Fibroblast of skin of right biceps (primary cell): ENCODE results near the gene KTN1.

Source experiments
- DNase-seq: peaks from one replicate; pipeline ENCODE4 v3.0.0-alpha.2; 2013

The KTN1 gene

GRCh38 chr14:55579724-55580469 is at the start of gene KTN1:
Gene KTN1, plus strand, starts transcription at chr14:55580207. Its CDS starts 31,842 bp downstream, at chr14:55612049.
- DNase-seq: peak; percentile 87

- DNase-seq: no peak
Observed at GRCh38 chr14:55530464-55530863, 49.5 kb upstream of the KTN1 start.

- no peak for DNase-seq
Observed at GRCh38 chr14:55532645-55533344, 47.2 kb upstream of the KTN1 start.

- no peak for DNase-seq
Observed at GRCh38 chr14:55533960-55534359, 46.0 kb upstream of the KTN1 start.

DNA sequence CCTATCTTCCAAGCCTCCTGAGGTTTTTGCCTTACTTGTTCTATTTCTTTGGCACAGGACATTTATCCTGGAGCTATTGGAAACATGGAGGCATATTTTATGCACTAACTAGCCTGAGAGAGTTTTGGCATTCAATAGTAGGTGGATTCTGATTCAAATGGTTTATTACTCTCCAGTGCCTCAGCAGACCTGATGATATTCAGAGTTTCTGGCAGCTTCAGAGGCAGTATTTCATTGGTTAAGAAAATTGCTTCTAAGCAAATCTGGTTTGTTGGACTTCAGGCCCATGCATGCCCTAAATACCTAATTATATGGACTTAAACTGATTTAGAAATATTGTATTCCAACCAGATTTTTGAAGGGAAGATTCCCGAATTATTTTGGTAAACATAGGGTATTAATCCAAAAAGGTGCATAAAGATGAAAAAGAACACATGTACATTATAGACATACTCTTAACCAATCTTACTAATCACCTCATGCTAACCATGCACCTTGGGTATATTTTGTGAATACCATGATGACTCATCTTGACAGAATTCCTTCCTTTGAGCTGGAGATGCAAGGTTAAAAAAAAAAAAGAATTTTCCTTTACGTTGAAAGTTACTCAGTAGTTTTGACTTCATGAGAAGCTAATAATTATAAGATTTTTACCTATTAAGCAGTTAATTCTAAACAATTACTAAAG is 44.3 kb upstream of the KTN1 start:
- DNase-seq: peak; percentile 32

GRCh38 chr14:55536204-55536708 is 43.8 kb upstream of the KTN1 start:
- DNase-seq: no peak

DNA sequence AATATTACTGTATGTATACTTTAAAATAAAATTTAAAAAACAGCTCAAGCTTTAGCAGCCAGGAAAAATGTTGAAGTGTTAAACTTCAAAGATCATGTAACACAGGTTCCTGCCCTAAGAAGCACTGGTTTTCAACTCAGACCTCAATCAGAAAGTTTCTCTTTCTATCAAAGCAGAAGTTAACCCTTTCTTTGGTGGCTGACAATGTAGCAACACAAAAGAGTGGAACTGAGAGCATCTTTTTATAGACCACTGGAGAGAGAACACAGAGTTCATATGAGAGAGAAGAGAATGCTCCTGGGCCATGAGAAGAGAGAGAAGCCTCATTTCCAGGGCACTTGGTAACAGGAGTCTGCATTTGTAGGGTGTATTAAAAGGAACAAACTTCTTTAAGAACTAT is 42.2 kb upstream of the KTN1 start:
- DNase-seq: no peak

DNA sequence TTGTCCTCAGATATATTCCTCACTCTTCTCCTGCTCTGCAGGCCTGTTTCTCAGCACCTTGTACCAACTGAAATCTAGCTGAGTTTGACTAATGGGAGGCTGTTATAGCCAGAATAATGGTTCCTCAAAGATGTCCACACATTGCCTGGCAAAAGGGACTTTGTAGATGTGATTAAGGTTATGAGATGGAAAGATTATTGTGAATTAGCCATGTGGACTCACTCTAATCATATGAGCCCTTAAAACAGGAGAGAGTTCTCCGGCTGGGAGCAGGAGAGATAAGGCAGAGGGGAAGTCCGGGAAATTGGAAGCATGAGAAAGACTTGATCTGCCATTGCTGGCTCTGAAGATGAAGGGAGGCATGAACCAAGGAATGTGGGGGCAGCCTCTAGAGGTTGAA is 40.0 kb upstream of the KTN1 start:
- no peak for DNase-seq

DNA sequence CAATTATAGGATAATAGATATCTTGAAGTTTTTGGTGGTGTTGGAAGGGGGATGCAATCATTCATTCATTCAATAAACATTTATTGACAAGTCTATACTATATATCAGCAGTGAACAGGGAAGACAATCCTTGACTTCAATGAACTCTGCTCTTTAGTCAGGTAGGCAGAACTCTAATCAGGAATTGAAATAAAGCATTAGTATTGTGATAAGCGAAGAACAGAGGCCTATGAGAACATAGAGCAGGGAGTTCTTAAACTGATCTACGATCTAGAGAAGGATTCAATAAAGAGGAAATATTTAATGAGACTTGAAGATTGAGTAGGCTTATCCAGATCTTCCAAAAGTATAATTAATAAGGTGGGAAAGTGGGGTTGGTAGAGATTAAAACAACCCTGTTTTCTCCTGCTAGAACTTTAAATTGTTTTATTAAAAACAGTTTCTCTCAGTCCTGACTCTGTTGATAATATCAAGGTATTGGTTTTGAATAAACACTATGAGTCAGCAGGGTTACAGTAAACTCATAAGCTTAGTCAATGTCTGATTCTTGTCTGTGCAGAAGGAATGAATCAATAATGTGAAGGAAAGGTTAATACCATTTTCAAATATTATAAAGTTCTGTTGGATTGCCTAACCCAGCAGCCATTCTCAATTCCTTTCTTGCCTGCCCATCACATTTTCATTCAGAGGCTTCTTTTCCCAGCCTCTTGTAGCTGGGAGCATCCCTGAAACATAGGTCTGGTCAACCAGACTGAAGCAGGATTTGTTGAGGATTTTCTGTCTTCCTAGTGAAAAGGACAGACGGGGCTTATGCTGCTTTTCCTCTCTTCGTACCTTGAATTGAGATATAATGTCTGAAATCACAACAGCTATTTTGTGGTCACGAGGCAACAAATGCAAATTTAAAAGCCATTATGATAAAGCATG is 38.9 kb upstream of the KTN1 start:
- peak; percentile 6 for DNase-seq

GRCh38 chr14:55545779-55546178 is 34.2 kb upstream of the KTN1 start:
- DNase-seq: no peak

- DNase-seq: no peak
Observed at GRCh38 chr14:55546212-55546874, 33.7 kb upstream of the KTN1 start.

DNA sequence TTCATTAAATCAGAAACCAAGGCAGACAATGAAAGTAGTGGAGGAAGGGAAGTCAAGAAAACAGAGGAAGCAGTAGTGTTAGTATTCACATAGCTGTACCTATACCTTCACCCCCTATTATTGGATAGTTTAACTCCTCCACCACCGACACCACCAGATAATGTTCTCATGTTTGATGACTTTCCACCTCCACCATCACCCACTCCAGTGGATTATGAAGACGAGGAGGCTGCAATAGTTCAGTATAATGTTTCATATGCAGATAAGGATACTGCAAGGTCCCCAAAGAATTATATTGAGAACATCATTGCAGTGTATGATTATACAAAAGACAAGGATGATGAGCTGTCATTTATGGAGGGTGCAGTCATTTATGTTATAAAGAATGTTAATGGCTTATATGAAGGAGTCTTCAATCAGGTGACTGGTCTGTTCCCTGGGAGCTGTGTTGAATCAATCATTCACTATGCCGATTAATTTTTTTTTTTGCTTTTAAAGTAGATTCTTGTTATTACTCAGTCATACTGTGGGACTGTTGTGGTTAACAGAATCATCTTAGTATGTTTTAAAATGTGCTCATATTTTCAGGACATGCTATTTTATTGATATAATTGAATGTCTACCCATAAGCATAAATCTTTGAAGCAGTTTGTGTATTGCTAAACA is 32.2 kb upstream of the KTN1 start:
- DNase-seq: peak; percentile 7

GRCh38 chr14:55553791-55554190 is 26.2 kb upstream of the KTN1 start:
- DNase-seq: no peak

DNA sequence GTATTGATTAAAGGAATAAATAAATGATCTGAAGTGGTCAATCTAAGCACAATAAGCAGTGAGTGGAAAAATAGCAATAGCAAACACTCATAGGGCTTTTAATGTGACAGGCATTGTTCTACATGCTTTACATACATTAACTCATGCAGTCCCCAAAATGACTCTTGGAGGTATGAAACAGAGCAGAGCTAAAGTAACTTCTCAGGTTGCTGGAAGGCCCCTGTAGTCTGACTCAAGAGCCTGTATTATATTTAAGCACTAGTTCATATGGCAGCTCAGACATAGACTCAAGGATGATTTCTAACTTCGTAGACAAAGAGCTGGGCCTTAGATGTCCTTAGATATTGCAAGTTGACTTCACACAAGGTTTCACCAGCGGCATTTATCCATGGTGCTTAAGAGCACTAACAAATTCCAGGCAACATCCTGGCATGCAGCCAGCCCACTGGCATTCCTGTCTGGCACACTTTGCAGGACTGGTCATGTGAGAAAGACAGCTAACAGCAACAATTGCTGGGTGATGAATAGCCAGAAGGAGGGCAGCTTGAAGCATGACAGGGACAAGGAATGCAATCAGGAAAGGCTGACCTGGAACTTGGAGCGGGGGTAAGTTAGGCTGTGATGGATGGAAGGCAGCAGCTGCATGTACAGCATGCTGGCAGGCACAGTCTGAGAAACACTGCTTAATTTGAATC is 22.9 kb upstream of the KTN1 start:
- peak; percentile 92 for DNase-seq

GRCh38 chr14:55562135-55562534 is 17.9 kb upstream of the KTN1 start:
- DNase-seq: no peak

GRCh38 chr14:55568618-55569017 is 11.4 kb upstream of the KTN1 start:
- no peak for DNase-seq

GRCh38 chr14:55571125-55571889 is 8.7 kb upstream of the KTN1 start:
- DNase-seq: no peak

GRCh38 chr14:55572578-55572977 is 7.4 kb upstream of the KTN1 start:
- no peak for DNase-seq

DNA sequence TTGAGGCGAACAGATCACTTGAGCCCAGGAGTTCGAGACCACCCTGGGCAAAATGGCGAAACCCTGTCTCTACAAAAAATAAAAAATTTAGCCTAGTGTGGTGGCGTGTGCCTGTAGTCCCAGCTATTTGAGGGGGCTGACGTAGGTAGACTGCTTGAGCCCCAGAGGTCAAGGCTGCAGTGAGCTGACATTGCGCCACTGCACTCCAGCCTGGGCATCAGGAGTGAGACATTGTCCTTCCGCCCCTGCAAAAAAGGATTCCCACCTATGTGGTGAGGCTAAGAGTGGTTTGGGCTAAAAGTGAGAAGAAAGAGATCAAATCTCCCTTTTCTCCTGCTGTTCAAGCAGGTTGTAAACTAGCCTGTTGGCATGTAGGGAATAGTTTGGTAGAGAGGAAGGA is 5.0 kb upstream of the KTN1 start:
- DNase-seq: no peak

DNA sequence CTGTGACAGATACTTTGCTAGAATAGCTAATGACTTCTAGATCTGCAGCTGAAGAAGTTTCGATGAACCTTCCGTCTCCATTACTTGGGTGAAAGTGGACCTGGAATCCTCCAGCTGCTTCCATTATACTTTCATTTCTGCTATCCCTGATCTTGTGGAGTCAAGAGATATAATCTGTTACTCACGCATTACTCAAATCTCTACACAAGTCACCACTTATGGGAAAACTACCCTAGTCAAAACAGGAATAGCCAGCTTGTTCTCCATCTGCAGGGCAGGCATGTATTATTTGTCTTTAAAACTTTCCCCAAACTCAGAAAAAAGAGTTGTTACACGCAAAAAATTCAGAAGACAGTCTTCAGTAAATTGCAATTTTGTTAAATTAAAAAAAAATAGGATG is 2.8 kb upstream of the KTN1 start:
- DNase-seq: no peak
